CD4-positive, alpha-beta T cell treated with Interleukin-1 beta for 1 hour (primary cell): ENCODE measurements around the gene ALDH6A1.
"Not testable (repeated sequence)": the region's sequence is repeated elsewhere in the genome, so short reads cannot be mapped to it uniquely, and the experiment has no call there.

Experiments used
- DNase-seq, 2 donors: peaks; one replicate each; pipeline ENCODE4 v3.0.0-alpha.2; 2020 to 2022

Gene ALDH6A1

DNA sequence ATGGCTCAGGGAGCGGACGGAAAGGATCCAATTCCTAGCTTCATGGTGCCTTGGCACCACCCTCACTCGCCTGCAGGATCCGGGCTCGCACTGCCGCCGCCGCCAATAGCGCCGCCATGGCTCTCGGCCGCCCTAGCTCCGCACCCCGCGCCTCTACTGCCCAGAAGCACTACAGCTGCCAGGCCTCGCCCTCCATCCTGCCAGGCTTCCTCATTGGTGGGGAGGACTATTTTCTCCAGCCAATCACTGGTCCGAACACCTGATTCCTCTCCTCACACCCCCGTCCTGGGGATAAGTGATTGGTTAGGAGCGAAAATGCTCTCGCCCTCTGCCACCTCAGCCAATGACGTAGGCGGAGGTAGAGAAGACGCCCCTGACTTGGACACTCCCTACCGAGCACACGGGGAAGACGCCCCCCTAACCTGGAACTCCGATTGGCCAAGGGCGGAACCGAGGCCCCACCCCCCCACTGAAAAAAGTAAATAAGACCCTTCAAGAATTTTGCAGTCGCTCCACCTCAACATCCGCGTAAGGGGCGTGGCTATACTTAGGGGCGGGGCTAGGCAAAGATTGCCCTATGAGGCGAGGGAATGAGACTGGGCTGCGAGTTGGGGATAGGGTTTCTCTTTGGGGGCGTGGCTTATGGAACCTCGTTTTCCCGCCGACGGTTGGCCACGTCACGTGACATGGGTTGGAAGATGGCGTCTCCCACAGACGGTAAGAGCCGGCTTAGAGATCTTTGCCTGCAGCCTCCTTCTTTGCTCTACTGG, at the start of gene ALDH6A1, which contains the start of gene LIN52:
TSS of gene ALDH6A1 (minus strand) at position 177 of the 770 bp plus-strand sequence. CDS start at position 118, 59 bp downstream.
TSS of gene LIN52 (plus strand) at position 680 of the 770 bp plus-strand sequence. CDS start at position 699, 19 bp downstream.
- peak; percentile 100 for DNase-seq

DNA sequence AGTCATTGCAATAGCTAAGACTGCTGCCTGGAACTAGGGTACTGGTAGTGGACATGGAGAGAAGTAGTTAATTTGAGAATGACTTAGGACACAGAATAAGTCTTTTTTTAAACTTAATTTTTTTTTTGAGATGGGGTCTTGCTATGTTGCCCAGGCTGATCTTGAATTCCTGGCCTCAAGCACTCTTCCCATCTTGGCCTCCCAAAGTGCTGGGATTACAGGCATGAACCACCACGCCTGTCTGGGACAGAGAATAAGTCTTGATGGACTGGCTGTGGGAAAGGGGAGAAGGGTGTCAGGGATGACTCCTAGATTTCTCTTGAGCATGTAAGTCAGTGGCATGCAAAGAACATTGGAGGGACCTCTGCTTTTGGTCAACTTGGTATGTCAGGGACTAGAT, 43.4 kb upstream of the ALDH6A1 start:
- DNase-seq = no peak

DNA sequence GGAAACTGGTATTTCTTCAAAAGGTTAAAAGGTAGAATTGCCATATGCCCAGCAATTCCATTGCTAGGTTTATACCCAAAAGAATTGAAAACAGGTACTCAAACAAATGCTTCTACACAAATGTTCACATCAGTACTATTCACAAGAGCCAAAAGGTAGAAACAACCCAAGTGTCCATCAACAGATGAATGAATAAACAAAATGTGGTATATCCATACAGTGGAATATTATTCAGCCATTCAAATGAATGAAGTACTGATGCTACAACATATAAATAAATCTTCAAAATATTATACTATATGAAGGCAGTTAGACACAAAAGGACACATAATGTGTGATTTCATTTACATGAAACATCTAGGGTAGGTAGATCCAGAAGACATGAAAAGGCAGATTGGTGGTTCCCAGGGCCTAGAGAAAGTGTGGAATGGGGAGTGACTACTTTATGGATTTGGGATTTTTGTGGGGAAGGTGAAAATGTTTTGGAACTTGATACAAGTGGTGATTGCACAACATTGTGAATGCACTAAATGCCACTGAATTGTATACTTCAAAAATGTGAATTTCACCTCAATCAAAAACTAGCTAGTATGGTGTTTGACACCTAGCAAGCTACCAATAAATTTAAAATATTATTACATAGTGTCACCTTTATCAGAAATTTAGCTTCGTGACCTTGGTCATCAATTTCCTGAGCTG, 42.2 kb upstream of the ALDH6A1 start:
- no peak for DNase-seq

DNA sequence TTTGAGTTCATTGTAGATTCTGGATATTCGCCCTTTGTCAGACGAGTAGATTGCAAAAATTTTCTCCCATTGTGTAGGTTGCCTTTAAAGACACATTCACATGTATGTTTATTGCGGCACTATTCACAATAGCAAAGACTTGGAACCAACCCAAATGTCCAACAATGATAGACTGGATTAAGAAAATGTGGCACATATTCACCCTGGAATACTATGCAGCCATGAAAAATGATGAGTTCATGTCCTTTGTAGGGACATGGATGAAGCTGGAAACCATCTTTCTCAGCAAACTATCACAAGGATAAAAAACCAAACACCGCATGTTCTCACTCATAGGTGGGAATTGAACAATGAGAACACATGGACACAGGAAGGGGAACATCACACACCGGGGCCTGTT, 41.2 kb upstream of the ALDH6A1 start:
- DNase-seq = not testable (repeated sequence)

DNA sequence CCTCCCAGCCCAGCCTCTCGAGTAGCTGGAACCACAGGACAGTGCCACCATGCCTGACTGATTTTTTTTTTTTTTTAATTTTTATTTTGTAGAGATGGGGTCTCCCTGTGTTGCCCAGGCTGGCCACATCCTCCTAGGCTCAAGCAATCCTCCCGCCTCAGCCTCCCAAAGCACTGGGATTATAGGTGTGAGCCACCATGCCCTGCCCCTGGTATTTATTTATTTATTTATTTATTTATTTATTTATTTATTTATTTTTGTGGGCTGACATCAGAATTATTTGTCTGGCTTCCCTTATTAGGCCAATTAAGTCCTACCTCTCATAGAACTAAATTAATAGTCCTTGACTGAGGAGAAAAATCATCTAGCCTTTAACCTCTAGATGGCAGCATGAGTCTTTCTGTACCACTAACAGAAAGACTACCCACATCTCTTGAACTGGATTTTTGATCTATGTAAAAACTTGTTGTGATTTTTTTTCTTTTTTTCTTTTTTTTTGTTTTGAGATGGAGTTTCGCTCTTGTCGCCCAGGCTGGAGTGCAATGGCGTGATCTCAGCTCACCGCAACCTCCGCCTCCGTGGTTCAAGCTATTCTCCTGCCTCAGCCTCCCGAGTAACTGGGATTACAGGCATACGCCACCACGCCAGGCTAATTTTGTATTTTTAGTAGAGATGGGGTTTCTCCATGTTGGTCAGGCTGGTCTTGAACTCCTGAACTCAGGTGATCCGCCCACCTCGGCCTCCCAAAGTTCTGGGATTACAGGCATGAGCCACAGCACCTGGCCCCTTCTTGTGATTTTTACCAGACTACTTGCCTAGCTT, 27.4 kb upstream of the ALDH6A1 start:
- peak in 1 of 2 donors; percentile 51 for DNase-seq

DNA sequence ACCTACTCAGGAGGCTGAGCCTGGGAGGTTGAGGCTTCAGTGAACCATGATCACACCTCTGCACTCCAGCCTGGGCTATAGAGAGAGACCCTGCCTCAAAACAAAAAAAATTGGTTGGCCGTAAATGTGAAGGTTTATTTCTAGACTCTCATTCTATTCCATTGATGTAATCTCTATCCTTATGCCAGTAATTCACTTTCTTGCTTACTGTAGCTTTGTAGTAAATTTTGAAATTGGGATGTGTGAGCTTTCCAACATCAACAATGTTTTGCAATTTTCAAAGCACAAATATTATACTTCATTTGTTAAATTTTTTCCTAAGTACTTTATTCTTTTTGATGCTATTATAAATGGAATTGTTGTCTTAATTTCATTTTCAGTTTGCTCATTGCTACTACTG, 25.1 kb upstream of the ALDH6A1 start:
- DNase-seq = no peak

DNA sequence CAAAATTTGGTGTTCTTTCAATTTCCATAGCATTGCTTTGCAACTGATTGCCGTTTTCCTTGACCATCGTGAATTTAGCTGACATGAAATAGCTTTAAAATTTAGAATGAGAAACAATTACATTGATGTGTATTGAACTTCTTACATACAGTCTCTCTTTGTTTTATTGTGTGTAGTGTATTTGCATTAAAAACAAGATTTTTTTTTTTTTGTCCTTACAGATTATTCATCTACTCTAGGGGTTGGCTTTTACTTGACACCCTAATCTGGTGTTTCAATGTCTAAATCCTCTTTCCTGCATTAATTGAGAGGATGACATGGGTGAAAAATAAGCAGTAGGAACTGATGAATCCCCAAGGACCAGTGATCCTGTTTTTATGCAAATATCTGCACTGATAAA, 21.1 kb upstream of the ALDH6A1 start:
- no peak for DNase-seq

DNA sequence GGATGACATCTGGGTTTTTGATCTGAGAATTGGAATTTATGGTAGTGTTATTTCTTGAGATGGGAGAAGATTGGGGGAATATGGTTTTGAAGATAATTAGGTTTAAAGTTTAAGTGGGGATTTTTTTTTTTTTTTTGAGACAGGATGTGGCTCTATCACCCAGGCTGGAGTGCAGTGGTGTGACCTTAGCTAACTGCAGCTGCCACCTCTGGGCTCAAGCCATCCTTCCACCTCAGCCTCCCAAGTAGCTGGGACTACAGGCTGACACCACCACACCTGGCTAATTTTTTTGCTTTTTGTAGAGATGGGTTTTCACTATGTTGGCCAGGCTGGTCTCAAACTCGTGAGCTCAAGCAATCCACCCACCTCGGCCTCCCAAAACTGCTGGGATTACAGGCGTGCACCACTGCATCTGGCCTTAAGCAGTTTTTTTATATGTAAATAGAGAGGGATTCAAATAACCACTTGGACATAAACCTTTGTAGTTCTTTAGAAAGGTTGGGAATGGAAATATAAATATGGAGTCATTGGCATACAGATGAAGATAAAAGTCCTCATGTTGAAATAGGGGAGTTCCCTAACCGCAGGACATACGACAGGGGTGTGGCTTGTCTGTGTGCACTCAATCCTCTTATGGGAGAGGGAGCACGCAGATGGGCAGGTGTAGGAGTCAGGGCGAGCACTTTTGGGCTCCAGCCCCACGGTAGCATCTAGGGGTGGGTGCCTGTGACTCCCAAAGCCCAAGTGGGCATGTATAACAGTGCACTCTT, 5.2 kb upstream of the ALDH6A1 start:
- no peak for DNase-seq

DNA sequence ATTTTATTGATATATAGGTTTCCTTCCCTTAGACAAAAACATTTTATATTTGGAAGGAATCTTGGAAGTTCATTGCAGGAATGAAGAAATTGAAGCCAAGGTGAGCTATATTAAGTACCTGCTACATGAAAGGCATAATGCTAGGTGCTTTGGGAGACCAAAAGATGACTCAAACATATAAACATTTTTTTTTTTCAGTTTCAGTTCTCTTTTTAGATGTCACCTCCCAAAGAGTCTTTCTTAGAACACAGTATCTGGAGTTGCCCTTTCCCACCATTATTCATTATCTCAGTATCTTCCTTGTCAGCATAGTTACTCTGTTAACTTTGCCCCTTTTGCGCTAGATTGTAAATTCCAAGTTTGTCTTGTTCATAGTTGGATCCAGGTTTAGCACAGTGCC, 1.6 kb upstream of the ALDH6A1 start:
- DNase-seq = no peak

DNA sequence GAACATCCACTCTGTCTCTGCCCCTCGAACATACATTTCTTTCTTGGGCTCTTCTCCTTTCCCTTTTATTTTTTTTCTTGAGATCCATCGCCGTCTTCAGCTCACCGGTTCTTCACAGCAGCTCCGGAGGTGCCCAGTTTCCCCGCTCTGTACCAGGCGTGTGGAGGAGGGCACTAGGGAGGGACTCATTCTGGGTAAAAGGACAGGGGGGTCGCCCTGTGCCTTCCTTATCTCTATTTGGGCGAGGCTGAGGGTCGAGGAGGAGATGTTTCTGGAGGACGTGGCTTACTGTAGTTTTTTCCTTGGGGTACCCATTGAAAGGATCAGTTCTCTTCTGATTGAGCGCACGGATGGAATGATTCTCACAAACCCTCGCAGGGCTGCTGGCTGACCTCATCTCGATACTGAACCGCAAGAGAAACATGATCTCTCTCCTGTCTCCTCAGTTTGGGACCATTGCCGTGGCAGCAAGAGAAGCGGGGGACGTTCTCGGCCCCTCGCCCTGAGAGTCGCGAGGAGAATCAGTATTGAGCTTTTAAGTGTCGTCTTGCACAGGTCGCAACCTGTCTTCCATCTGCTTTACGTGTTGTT, 889 bp upstream of the ALDH6A1 start:
- no peak for DNase-seq

DNA sequence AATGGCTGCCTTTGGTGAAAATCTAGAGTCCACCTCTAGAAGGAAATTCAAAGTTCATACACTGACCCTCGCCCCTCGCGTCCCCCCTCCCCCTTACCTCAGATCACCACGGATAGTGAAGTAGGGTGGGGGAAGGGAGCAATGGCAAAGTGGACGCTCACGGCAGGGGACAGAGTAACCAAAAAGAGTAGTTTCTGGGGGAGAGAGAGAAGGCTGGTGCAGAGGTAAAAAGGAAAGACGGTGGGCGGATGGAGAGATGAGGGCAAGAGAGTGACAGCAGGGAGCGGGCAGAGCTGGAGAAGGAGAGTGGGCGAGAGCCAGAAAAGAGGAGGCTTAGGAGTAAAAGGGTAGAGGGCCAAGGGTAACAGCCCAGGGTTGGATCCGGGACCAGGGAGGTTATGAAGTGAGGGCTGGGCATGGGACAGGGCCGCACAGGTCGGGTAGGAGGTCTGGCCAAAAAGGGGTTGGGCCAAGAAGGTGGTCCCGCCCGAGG, 423 bp downstream of the ALDH6A1 start:
- no peak for DNase-seq

DNA sequence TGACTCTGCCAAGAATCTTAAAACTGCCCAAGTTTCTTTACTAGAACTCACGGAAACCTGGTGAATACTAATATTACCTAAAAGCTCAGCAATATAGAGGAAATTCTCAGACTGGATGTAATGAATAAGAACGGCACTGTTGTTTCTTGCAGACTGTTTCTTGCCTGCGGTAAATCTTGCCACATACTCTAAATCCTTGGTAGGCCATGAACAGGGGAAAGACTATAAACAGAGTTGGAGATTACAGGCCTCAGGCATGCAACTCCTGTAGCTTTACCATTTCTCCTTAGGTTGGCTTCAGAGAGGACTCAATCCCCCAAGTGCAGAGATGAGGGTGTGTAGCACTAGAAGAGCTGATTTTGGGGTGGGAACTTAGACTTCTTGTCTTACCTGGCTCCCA, 1.1 kb downstream of the ALDH6A1 start:
- DNase-seq = no peak

DNA sequence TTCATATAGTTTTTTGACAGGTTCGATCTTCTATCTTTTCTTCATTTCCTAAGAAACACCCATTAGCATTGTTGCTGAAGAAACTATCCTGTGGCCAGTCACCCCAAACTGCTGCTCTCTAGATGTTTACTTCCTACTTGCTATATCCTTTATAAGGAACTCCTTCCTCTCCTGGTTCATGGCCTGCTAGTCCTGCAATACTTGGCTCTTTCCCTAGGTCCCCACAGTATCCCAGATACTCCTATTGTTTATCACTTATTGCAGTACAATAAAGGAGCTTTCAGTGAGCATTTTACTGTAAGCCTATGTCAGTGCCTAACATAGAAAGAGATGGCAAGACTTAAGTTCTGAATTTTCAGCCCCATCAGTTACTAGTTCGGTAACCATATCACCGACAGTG, 2.8 kb downstream of the ALDH6A1 start:
- DNase-seq = no peak

DNA sequence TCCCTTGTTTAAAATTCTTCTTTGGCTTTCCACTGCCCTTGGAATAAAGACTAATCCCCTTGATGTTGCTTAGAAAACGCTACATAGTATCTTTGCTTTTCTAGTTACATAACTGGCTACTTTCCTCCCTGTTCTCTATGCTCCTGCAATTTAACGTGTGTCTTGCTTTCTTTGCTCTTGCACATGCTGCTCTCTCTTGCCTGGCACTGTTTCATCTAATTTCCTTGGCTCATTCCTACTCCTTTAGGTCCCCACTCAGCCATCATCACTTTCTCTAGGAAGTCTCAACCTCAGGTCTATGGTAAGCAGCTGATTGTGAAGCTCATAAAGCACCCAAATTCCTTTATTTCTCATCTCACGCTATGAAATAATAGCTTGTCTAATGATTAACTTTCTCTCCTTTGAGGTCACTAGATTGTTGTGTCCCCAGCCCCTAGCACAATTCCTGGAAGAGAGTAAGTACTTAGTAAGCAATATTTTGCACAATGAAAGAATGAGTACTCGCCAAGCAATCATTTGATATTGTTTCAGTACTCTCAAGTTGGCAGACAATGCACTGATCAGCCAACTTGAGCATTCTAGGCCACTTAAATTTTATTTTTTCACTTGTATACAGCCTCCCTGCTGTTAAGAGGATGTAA, 3.3 kb downstream of the ALDH6A1 start:
- DNase-seq = no peak

DNA sequence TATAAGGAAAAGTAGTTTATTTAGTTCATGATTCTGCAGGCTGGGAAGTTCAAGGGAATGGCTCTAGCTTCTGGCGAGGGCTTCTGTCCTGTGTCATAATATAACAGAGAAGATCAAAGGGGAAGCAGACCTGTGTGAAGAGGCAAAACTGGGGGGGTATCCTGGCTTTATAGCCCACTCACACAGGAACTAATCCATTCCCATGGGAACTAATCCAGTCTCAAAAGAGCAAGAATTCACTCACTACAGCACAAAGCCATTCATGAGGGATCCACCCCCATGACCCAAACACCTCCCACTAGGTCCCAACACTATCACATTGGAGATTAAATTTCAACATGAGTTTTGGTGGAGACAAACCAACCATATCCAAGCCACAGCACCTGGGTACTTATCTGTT, 6.9 kb downstream of the ALDH6A1 start:
- DNase-seq = no peak

DNA sequence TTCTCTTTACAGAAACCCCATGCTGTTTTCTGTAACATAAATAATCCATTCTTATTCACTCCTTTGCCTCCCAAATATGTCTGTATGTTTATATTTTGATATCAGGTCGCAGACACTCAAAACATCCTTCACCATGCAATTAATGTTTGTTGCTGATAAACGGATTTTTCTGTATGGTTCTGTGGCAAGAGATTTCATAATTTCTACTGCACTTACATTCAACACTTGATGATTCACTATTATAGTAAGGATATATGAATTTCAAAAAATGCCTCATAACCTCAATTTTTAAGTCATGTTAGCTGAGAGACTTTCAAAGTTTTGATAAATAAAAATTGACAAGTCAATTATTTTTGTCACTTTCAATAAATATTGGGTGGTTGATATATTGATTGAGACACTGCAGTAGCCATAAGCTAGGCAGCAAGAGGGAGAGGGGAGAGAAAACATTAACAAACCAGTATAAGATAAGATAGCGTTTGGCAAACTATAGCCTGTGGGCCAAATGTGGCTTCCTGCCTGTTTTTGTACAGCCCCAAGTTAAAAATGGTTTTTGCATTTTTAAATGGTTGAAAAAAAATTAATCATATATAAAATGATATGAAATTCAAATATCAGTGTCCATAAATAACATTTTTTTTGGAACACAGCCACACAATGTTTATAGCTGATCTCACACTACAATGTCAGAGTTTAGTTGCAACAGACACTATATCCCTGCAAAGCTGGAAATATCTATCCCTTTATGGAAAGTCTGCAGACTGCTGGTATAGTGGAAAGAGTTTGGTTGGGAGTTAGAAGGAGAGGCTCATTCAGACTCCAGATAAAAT, 18.3 kb downstream of the ALDH6A1 start:
- DNase-seq = no peak

DNA sequence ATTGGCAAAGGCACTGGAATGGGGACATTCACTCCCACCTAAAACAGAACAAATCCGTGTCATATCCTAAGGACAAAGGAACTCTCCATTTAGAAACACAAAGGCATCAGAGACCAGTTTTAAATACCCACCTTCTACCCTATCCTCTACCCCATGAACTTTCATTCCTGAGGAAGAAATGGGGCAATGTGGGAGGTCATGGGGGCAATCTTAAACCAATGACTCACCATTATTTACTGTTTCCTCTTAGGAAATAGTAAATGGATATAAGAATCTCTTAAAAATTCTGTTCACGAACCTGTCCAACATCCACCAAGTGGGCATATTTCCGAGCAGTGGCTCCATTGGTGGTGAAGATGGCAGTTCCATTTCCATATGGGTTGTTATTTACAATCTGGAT, 19.4 kb downstream of the ALDH6A1 start:
- DNase-seq = no peak

DNA sequence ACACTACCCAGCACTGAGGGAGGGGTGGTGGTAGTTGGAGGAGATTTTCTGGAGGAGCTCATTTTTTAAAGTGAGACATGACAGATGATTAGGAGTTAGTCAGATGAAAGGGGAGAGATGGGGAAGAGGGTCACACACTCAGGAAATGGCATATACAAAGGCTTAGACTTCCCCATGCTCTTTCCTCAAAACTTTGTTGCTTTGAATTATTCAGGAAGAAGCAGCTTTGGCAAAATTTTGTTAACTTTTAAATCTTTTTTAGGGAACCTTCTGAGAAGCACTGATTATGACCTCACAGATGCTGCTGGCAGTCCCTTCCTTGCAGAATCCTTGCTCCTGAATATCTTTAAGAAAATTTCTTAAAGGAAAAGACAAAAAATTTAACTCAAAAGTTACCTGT, 19.8 kb downstream of the ALDH6A1 start:
- no peak for DNase-seq

DNA sequence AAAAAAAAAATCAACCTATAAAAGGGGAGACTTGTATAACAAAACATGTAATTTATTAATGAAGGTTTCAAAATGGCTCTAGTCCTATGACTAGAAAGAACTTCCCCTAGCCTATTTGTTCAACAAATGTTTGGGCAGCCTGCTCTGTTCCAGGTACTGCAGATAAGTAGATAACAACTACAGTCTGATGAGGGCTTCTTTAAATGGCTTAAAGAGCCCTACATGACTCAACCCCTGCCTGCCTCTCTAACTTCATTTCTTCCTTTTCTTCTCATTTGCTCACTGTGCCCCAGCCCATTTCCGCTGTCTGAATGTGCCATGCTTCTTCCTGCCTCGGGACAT, 21.5 kb downstream of the ALDH6A1 start:
- DNase-seq = no peak

DNA sequence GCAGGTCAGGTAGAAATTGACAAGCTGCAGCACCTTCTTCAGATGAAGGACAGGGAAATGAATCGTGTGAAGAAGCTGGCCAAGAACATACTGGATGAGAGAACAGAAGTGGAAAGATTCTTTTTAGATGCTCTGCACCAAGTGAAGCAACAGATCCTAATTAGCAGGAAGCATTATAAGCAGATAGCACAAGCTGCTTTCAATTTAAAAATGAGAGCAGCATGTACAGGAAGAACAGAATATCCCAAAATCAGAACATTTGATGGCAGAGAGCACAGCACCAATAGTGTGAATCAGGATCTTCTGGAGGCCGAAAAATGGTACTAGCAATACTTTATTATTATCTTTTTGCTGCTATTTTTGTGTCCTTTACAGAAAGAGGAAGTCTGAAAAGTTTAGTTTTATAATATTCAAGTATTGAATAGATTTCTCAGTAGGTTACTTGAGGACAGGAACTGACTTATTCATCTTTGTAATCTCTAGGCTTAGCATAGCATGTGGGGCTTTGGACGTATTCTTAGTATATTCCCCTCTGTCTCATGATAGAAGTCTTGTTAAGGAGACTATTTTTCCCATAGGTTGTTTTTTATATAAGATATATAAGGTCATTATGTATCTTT, 34.3 kb downstream of the ALDH6A1 start:
- no peak for DNase-seq
